HG03139 (cell line): ENCODE data around the gene KCND2.

Experiments used
- ATAC-seq: cut with Tn5 transposase; IDR thresholded peaks from one replicate; pipeline ENCODE4 v1.9.1; 2021; ENCODE audit not compliant: unreplicated experiment

Gene KCND2

DNA sequence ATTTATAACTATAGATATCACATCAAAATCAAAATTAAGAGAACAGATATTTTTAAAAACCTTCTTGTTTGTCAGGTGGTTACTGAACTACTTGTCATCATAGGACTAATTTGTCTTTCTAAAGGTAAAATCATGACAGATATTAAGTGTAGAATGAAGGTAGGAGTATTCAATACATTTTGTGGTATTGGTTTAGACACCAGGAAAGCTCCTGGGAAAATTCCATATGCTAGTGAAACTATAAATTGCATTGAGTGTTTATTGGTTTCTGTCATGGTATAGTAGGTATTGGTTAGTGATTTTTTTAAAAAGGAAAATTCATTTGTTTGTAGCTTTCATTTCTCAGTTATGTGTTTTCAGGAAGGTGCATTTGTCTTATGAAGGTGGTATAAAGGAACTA, 132.7 kb downstream of the KCND2 start:
- ATAC-seq = no peak

GRCh38 chr7:120407010-120407409, 134.0 kb downstream of the KCND2 start:
- ATAC-seq = no peak

DNA sequence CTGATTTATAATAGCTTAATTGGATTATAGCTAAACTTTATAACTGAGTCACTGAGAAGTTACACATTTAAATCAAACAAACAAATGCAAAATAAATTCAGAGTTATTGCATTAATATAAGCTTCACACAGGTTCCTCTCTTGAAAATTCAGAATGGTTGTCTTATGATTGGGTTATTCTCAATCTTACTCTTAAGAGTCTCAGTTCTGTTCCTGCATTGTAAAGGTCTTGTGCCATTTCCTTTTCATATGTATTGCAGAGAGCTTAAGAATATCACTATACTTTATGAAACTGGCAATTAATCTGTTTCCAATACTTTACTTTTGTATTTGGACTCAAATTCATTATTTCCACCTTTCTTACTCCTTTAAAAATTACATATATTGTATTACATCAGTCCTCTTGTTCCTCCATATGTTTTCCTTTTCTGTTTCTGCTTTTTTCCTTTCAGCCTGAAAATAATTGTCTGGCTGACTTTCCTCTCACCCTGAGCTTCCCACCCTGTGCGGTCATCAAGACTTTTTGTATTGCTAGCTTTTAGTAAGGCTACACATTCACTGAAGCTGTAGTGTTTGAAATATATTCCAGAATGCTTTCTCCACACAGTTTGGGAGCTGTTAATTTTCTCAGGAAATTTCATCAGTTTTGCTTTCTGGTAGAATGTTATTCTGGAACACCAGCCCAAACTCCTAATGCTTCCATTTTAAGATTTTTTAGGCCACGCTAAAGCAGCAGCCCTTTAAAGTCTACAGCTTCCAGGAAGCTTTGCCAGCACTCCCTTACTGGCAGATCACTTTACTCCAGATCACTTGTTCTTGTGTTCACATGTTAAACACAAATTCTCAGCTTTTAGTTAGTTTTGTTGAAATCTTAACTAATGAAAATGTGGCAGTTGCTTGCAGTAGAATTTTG, 139.4 kb downstream of the KCND2 start:
- no peak for ATAC-seq

DNA sequence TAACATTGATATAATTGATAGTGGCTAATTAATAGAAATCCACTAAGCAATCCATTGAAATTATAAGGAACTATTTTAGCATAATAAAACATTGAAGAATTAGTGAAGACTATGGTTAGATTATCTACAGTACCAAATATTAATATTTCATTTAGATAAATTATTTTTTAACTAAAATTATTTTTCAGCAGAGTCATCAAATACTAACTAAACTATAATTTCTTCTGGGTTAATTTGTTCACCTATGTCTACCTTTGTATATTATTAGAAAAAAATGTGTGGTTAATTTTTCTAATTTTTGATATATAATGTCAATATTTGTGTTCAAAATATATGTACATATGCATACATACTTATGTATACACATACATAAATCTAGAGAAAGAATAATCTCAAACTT, 140.2 kb downstream of the KCND2 start:
- ATAC-seq = no peak

DNA sequence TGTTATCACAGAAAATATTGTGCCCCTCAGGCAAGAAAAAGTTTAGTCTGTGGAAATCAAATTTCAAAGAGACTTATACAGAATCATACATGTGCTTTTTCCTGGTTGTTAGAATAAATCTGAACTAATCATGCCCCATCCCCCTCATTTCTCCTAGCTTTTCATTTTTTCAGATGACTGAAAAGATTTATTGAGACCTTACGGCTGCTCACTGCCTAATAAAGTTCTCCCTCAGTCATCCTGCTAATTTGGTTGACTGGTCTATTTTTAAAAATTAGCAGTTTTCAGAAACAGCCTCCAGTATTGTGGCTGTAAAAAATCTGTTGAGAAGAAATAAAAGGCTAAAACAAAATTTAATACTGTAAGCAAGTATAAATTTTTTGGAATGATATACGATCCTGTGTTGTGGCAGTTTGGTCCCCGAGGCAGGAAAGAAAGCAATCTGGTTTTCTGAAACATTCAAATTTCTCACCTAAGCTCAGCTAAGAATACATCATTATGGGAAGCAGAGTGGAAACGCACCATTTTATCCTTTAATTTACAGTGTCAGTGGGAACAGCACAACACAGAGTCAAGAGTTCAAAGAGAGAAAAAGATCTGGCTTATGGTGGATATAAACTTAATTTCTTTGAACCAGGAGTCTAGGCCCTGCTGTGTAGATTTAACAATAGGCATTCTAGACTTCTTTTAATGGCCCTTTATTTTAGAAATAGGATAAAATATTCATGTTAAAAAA, 144.4 kb downstream of the KCND2 start:
- ATAC-seq = no peak

DNA sequence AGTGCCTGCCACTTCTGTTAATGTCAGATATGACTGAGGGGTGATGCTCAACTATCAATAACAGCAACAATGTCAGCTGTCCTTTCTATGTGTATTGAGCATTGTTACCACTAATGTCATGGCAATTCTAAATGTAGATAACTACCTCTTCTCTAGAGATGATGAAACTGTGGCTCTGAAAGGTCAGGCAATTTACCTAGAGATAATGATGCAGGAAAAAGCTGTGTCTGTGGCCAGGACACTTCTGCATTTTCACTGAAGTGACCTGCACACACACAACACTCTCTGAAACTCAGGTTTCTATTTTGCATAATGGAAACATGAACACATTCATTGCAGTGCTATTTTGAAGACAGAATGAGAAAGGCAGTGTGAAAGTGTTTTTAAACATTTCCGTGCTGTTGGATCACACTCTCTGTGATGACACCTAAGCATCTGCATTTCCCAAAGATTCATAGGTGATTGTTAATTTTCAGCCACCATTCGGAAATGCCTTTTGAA, 148.2 kb downstream of the KCND2 start:
- ATAC-seq = peak; percentile 94

DNA sequence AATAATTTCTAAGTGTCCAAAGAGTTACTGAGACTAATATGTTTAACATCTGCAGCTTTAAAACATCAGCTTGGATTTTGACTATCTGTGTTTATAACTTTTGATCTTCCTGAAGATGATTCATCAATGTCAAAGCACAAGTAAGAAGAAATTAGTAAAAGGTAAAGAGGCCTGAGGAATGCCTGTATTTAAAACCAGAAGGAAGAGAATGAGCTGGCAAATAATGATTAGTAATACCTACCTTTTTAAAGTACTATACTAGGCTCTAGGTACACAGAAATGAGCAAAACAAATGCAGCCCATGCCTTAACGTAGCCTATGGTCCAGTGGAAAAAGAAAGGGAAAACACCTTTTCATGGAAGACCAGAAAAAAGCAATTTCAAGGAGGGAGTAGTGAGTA, 158.0 kb downstream of the KCND2 start:
- ATAC-seq = no peak

- peak; percentile 46 for ATAC-seq
These were observed 163.6 kb downstream of the KCND2 start for GRCh38 chr7:120436487-120437060.

GRCh38 chr7:120441850-120442249, 168.9 kb downstream of the KCND2 start:
- ATAC-seq = peak; percentile 89

GRCh38 chr7:120442838-120443237, 169.9 kb downstream of the KCND2 start:
- no peak for ATAC-seq

GRCh38 chr7:120444650-120445049, 171.7 kb downstream of the KCND2 start:
- no peak for ATAC-seq

DNA sequence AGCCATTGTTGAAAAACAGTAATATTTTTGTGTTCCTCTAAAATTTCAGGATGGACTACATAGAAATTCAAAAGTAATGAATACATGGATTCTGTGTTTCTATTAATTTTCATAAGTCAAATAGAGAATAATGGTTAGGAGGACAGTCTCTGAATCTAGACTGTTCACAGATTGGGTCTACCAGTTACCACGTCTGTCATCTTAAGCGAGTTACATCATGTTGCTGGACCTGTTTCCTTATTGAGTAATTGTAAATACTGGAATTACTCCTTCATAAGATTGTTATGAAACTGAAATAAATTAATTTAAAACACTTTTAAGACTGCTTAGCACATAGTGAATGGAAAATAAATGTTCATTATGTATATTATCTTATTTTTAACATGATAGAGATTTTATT, 172.3 kb downstream of the KCND2 start:
- no peak for ATAC-seq

DNA sequence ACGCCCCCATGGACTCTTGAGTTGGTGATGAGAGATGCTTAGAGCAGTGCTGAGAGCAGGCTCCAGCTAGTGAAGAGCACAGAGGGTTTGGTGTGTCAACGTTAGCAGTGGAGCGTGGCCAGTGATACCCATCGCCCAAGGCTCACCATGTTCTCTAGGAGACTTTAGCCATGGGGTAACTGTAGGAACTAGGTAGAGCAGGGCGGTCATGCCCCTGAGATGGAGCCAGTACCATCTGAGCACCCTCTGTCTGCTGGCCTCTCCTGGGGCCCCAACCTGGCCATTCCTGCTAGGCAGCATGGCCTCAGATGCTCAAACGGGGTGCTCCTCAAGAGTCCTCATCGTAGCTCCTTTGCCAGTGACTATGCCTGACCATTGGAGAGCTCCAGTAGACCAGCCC, 179.7 kb downstream of the KCND2 start:
- no peak for ATAC-seq

DNA sequence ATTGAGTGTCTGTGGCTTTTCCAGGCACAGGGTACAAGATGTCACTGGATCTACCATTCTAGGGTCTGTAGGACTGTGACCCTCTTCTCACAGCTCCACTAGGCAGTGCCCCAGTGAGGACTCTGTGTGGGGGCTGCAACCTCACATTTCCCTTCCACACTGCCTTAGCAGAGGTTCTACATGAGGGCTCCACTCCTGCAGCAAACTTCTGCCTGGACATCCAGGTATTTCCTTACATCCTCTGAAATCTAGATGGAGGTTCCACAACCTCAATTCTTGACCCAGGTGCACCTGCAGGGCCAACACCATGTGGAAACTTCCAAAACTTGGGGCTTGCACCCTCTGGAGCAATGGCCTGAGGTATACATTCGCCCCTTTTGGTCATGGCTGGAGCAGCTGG, 183.7 kb downstream of the KCND2 start:
- ATAC-seq = no peak

- no peak for ATAC-seq
These were observed 188.0 kb downstream of the KCND2 start for GRCh38 chr7:120460949-120461348.

GRCh38 chr7:120462991-120463390, 190.0 kb downstream of the KCND2 start:
- ATAC-seq = no peak

DNA sequence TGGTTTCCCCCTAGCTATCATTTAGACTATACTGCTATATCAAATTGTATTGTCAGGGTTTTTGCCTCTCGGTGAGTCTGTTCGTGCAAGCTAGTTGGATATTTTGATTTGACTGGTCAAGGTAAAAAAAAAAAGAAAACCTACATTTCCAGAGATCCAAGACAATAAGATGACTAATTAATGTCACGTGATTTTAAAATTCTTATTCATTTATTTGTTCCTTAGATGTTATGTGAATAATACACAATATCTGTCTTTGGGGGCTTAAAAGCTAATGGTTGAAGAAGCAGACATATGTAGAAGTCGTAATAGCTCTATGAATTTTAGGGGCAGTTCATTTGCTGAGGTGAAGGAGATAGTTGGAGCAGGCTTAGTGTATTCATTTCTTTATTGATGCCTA, 191.1 kb downstream of the KCND2 start:
- ATAC-seq = no peak

GRCh38 chr7:120467676-120468075, 194.7 kb downstream of the KCND2 start:
- ATAC-seq = no peak

DNA sequence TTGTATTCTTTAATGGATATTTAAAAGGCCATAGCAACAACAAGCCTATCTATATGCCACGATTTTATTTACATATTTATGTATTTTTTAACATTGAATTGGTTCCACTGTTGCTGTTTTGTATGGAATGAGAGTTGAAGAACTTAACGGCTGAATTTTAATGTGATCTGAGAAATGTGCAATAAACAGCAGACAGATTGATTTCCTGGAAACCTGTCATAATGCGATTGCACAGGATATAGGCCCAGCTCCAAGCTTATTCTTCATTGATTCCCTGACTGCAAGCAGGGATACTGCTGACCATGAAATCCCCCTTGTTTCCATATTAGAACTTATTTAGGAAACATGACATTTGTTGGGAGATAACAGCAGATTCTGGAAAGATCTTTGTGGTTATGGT, 195.6 kb downstream of the KCND2 start:
- no peak for ATAC-seq

DNA sequence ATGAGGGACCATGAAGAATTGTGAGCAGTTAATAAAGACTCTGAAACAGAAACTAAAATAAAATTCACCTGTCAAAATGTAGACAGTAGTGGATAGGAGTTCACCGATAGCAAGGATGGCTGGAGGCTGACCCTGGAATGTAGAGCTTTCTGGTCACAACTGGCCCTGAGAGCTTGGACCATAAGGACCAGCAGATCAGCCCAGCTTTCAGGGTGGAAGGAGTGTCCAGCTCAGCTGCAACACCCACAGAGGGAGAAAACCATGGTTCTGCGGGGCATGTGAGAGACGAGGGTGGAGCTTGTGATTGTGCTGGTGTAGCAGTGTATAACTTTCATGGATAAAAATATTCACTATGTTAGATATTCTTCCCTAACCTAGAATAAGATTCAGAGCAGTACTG, 199.9 kb downstream of the KCND2 start:
- ATAC-seq = no peak

- ATAC-seq = no peak
These were observed 200.4 kb downstream of the KCND2 start for GRCh38 chr7:120473352-120473751.

DNA sequence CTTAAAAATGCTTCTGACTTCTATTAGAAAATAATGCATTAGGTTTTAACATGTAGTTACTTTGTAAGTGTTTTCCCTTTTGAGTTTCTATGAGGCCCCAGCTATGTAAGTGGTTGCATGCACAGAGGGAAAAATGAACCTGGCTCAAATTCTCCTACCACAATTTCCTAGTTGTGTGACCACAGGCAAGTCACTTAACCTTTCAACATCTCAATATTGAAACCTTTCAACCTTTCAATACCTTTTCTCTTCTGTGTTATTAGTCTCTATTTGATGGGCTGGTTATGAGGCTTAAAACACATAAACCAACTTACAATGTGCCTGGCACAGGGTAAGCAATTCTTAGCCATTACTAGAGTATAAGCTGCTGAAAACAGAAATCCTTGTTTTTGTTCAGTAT, 203.0 kb downstream of the KCND2 start:
- ATAC-seq = peak; percentile 67
